Measurements from ENCODE around the gene ZNF592.
A peak's percentile ranks its signal among the peaks of the same experiment; 100 is the strongest.

ZNF592 gene

DNA sequence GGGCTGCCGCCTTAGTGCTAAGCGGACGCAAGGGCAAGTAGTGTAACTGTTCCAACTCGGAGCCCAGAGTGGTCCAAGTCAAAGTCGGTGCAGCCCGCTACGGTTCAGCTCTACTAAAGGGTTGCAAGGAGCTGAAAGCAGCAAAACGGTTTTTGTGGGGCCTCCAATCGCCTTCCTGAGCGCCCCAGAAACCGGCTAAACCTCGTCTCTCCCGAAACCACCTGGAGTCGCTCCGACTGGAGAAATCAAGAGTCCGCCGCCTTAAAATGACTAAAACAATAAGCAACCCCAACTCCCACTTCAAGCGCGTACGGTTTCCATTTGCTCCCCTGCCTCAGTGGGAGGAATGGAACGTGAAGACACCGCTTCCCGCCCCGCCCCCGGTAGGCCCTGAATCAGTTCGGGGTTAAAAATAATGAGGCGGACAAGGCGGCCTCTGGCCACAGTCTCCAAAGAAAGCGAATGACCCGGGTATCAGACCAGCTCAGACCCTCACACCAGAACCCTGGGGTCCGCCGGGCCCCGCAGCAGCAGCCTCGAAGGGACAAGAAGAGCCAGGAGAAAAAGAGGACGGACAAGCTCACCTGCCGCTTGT, 32.9 kb upstream of the ZNF592 start:
- TF ChIP-seq, protein P1, sequence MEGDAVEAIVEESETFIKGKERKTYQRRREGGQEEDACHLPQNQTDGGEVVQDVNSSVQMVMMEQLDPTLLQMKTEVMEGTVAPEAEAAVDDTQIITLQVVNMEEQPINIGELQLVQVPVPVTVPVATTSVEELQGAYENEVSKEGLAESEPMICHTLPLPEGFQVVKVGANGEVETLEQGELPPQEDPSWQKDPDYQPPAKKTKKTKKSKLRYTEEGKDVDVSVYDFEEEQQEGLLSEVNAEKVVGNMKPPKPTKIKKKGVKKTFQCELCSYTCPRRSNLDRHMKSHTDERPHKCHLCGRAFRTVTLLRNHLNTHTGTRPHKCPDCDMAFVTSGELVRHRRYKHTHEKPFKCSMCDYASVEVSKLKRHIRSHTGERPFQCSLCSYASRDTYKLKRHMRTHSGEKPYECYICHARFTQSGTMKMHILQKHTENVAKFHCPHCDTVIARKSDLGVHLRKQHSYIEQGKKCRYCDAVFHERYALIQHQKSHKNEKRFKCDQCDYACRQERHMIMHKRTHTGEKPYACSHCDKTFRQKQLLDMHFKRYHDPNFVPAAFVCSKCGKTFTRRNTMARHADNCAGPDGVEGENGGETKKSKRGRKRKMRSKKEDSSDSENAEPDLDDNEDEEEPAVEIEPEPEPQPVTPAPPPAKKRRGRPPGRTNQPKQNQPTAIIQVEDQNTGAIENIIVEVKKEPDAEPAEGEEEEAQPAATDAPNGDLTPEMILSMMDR (IDR thresholded peaks at IDR 0.05; ENCODE audit: low read depth, low read length, missing control alignments): peak; percentile 2
- H3K4me3 ChIP-seq (ENCODE audit: low read depth, low read length): peak overlapping the region; percentile 90
- no peak for DNase-seq (ENCODE audit: low read depth)

DNA sequence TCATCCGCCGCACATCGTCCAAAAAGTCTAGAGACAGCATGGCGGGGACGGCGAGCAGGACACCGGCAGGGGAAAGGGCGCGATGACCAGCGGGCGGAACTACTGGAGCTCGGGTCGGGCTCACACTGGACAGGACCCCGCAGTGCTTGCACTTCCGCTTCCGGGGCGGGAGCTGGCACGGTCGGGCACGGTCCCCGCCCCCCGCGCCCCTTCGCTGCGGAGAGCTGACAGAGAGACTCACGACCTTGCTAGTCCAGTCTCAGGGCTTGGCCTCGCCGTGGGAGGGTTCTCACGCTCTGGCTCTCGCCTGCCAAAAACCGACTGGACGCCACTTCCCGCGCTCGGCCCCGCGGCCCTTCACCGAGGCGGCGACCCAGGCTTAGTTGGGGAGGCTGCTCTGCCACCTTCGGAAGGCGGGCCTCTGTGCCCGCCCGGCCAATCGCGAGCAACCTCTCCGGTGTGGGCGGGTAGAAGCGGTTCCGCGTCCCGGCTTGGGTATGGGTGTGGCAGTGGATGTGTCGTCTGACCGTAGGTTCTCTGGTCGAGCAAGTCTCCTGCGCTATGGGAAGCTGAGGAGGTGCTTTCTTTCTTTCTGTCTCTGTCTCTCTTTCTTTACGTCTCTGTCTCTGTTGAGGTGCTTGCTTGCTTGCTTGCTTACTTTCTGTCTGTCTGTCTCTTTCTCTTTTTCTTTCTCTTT, 32.2 kb upstream of the ZNF592 start, which contains the start of gene SEC11A:
Gene SEC11A, minus strand, starts transcription at position 104 of the 697 bp plus-strand sequence. Its CDS starts 64 bp downstream, at position 40.
- H3K4me3 ChIP-seq (ENCODE audit: low read depth, low read length): peak within 1 kb of the TSS; percentile 90
- TF ChIP-seq, protein P1 (IDR thresholded peaks at IDR 0.05; ENCODE audit: low read depth, low read length, missing control alignments): no peak
- peak; percentile 85 for DNase-seq (ENCODE audit: low read depth)

DNA sequence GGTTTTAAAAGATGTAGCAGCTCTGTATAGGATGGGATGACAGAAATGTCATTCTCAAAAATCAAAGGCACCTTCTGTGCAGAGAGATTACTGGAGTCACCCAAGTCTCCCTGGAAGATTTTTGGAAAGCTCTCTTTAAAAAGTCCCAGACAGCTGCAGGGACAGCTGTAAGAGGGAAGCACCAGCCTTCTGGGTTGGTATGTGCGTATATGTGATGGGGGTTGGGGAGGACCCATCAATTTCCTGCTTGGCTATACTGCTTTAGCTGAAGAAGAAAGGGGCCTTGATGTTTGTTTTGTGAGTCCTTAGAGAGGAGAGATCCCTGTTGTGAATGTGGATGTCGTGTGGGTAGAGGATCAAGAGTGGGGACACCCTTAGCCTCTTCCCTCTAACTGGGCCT, 27.0 kb upstream of the ZNF592 start:
- no peak overlapping the region for H3K4me3 ChIP-seq (ENCODE audit: low read depth, low read length)
- DNase-seq (ENCODE audit: low read depth): no peak
- TF ChIP-seq, protein P1 (IDR thresholded peaks at IDR 0.05; ENCODE audit: low read depth, low read length, missing control alignments): no peak

DNA sequence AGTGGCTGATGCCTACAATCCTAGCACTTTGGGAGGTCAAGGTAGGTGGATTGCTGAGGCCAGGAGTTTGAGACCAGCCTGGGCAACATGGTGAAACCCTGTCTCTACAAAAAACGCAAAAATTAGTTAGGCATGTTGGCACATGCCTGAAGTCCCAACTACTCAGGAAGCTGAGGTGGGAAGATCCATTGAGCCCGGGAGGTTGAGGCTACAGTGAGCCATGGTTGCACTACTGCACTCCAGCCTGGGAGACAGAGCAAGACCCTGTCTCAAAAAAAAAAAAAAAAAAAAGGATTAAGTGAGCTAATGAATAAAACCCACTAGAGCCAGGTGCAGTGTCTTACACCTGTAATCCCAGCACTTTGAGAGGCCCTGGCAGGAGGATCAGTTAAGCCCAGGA, 25.8 kb upstream of the ZNF592 start:
- TF ChIP-seq, protein P1 (IDR thresholded peaks at IDR 0.05; ENCODE audit: low read depth, low read length, missing control alignments): no peak
- H3K4me3 ChIP-seq (ENCODE audit: low read depth, low read length): no peak overlapping the region
- no peak for DNase-seq (ENCODE audit: low read depth)

DNA sequence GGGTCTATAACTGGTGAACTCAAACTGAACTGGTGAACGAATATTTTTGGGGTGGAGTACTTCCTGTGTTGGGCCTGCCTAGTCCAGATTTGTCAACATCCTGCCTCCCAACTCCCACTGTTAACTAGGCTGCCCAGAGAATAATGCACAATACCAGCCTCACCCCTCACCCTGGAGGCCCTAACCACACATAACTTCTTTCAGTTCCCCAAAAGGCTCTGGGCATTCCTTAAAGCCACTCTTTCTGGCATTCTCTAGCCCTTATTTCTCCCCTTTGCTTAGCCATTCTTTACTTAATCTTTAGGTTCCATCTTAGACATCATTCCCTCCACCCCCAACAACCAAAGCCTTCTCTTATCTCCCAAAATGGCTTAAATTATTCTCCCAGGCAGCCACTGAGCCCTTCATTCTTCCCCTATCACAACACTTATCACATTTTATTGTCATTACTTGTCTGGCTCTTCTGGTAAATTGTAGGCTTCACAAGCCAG, 23.3 kb upstream of the ZNF592 start:
- no peak overlapping the region for H3K4me3 ChIP-seq (ENCODE audit: low read depth, low read length)
- TF ChIP-seq, protein P1 (IDR thresholded peaks at IDR 0.05; ENCODE audit: low read depth, low read length, missing control alignments): no peak
- no peak for DNase-seq (ENCODE audit: low read depth)

DNA sequence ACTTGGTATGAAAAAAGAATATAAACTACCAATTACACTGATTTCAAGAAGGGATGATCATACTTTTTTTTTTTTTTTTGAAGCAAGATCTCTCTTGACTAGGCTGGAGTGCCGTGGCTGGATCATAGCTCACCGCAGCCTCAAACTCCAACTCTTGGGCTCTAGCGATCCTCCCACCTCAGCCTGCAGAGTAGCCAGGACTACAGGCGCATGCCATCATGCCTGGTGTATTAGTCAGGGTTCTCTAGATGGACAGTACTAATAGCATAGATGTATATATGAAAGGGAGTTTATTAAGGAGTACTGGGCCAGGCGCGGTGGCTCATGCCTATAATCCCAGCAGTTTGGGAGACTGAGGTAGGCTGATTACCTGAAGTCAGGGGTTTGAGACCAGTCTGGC, 21.0 kb upstream of the ZNF592 start:
- TF ChIP-seq, protein P1 (IDR thresholded peaks at IDR 0.05; ENCODE audit: low read depth, low read length, missing control alignments): no peak
- DNase-seq (ENCODE audit: low read depth): no peak
- no peak overlapping the region for H3K4me3 ChIP-seq (ENCODE audit: low read depth, low read length)

All from GM12864 (cell line).